ENCODE measurements around the gene MRPL51. TPM values are rescaled to one million over a fixed set of nuclear protein-coding genes. Genes with fewer than 3 reads are reported as not detected.

Gene MRPL51
- total and polyA plus RNA-seq, 2 experiments from 2014 or later, result 93.9 to 463 TPM

DNA sequence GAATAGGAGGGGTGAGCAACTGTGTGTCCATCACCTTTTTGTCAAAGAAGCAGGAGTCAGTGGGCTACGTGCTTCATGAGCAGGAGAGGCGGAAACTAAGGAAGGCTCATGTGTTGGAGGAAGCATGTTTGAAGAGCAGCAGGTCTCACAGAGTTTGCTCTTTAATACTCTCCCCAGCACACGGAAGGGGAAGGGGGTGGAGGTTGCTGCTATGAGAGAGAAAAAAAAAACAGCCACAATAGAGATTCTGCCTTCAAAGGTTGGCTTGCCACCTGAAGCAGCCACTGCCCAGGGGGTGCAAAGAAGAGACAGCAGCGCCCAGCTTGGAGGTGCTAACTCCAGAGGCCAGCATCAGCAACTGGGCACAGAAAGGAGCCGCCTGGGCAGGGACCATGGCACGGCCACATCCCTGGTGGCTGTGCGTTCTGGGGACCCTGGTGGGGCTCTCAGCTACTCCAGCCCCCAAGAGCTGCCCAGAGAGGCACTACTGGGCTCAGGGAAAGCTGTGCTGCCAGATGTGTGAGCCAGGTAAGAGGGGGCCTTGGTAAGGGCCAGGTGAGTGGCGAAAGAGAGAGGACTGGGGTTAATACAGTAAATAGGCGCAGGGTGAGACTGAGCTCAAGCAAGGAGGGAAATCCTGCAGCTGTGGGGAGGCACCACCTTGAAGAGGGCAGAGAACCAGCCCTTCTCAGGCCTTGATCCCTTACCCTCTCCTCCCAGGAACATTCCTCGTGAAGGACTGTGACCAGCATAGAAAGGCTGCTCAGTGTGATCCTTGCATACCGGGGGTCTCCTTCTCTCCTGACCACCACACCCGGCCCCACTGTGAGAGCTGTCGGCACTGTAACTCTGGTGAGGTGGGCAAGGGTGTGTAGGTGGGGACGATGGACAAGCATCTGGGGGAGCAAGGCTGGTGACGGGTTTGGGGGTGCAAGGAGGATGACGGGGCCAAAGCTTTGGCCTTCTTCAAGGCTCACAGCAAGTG is 48.1 kb downstream of the MRPL51 start, which contains the start of gene CD27:
CD27 (plus strand) TSS at position 252 of the 985 bp plus-strand sequence; CDS start at position 393, 141 bp downstream.
- Mint-ChIP-seq H3K4me3 (no peak within 1 kb of the TSS), H3K27ac (no peak within 1 kb of the TSS; the same call in 1 of the 2 replicates), H3K4me1 (peaks cover 27% of the 10 kb centered on the region), H3K36me3 (ENCODE audit: low read depth) (no peaks in the 10 kb centered on the region), H3K27me3 (ENCODE audit: insufficient read depth, low read depth, poor library complexity) (peaks cover 18% of the 10 kb centered on the region), H3K9me3 (no peaks in the 10 kb centered on the region)
- no peak within 1 kb of the TSS for H3K4me3 ChIP-seq
- no peak for DNase-seq (ENCODE audit: low spot score)
- no peak within 1 kb of the TSS for H3K4me2 ChIP-seq
- H3F3A ChIP-seq (replicated peaks; ENCODE audit: low read depth), result no peaks in the 10 kb centered on the region
- no peak for ATAC-seq
- H3K4me1 ChIP-seq (ENCODE audit: insufficient read depth), result no peaks in the 10 kb centered on the region
- no peaks in the 10 kb centered on the region for H3K79me2 ChIP-seq (replicated peaks; ENCODE audit: insufficient read depth)
- no peak within 1 kb of the TSS for H2AFZ ChIP-seq
- TF ChIP-seq, protein P1, sequence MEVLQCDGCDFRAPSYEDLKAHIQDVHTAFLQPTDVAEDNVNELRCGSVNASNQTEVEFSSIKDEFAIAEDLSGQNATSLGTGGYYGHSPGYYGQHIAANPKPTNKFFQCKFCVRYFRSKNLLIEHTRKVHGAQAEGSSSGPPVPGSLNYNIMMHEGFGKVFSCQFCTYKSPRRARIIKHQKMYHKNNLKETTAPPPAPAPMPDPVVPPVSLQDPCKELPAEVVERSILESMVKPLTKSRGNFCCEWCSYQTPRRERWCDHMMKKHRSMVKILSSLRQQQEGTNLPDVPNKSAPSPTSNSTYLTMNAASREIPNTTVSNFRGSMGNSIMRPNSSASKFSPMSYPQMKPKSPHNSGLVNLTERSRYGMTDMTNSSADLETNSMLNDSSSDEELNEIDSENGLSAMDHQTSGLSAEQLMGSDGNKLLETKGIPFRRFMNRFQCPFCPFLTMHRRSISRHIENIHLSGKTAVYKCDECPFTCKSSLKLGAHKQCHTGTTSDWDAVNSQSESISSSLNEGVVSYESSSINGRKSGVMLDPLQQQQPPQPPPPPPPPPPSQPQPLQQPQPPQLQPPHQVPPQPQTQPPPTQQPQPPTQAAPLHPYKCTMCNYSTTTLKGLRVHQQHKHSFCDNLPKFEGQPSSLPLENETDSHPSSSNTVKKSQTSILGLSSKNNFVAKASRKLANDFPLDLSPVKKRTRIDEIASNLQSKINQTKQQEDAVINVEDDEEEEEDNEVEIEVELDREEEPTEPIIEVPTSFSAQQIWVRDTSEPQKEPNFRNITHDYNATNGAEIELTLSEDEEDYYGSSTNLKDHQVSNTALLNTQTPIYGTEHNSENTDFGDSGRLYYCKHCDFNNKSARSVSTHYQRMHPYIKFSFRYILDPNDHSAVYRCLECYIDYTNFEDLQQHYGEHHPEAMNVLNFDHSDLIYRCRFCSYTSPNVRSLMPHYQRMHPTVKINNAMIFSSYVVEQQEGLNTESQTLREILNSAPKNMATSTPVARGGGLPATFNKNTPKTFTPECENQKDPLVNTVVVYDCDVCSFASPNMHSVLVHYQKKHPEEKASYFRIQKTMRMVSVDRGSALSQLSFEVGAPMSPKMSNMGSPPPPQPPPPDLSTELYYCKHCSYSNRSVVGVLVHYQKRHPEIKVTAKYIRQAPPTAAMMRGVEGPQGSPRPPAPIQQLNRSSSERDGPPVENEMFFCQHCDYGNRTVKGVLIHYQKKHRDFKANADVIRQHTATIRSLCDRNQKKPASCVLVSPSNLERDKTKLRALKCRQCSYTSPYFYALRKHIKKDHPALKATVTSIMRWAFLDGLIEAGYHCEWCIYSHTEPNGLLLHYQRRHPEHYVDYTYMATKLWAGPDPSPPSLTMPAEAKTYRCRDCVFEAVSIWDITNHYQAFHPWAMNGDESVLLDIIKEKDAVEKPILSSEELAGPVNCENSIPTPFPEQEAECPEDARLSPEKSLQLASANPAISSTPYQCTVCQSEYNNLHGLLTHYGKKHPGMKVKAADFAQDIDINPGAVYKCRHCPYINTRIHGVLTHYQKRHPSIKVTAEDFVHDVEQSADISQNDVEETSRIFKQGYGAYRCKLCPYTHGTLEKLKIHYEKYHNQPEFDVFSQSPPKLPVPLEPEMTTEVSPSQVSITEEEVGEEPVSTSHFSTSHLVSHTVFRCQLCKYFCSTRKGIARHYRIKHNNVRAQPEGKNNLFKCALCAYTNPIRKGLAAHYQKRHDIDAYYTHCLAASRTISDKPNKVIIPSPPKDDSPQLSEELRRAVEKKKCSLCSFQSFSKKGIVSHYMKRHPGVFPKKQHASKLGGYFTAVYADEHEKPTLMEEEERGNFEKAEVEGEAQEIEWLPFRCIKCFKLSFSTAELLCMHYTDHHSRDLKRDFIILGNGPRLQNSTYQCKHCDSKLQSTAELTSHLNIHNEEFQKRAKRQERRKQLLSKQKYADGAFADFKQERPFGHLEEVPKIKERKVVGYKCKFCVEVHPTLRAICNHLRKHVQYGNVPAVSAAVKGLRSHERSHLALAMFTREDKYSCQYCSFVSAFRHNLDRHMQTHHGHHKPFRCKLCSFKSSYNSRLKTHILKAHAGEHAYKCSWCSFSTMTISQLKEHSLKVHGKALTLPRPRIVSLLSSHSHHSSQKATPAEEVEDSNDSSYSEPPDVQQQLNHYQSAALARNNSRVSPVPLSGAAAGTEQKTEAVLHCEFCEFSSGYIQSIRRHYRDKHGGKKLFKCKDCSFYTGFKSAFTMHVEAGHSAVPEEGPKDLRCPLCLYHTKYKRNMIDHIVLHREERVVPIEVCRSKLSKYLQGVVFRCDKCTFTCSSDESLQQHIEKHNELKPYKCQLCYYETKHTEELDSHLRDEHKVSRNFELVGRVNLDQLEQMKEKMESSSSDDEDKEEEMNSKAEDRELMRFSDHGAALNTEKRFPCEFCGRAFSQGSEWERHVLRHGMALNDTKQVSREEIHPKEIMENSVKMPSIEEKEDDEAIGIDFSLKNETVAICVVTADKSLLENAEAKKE (CRISPR knock-in tag; IDR thresholded peaks at IDR 0.05), result no peak
- no peak for TF ChIP-seq EZH2phosphoT487 (IDR thresholded peaks at IDR 0.05; ENCODE audit: unreplicated experiment)
- TF ChIP-seq ZNF114 (CRISPR knock-in tag; IDR thresholded peaks at IDR 0.05), result no peak
- TF ChIP-seq ZNF331 (CRISPR knock-in tag; IDR thresholded peaks at IDR 0.05; ENCODE audit: low read depth), result no peak
- no peak for TF ChIP-seq CREB1 (CRISPR knock-in tag; IDR thresholded peaks at IDR 0.05; ENCODE audit: low read depth)
- no peak for TF ChIP-seq POLR2AphosphoS5 (IDR thresholded peaks at IDR 0.05; ENCODE audit: low read depth)
- TF ChIP-seq, protein P2, sequence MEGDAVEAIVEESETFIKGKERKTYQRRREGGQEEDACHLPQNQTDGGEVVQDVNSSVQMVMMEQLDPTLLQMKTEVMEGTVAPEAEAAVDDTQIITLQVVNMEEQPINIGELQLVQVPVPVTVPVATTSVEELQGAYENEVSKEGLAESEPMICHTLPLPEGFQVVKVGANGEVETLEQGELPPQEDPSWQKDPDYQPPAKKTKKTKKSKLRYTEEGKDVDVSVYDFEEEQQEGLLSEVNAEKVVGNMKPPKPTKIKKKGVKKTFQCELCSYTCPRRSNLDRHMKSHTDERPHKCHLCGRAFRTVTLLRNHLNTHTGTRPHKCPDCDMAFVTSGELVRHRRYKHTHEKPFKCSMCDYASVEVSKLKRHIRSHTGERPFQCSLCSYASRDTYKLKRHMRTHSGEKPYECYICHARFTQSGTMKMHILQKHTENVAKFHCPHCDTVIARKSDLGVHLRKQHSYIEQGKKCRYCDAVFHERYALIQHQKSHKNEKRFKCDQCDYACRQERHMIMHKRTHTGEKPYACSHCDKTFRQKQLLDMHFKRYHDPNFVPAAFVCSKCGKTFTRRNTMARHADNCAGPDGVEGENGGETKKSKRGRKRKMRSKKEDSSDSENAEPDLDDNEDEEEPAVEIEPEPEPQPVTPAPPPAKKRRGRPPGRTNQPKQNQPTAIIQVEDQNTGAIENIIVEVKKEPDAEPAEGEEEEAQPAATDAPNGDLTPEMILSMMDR (conservative IDR thresholded peaks at IDR 0.05; ENCODE audit: low read depth in 2 of 2), result no peak
- TF ChIP-seq, protein P3, sequence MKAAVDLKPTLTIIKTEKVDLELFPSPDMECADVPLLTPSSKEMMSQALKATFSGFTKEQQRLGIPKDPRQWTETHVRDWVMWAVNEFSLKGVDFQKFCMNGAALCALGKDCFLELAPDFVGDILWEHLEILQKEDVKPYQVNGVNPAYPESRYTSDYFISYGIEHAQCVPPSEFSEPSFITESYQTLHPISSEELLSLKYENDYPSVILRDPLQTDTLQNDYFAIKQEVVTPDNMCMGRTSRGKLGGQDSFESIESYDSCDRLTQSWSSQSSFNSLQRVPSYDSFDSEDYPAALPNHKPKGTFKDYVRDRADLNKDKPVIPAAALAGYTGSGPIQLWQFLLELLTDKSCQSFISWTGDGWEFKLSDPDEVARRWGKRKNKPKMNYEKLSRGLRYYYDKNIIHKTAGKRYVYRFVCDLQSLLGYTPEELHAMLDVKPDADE (IDR thresholded peaks at IDR 0.05), result no peak
- no peak for TF ChIP-seq EZH2 (IDR thresholded peaks at IDR 0.05; ENCODE audit: low read depth, unreplicated experiment)
- TF ChIP-seq JUNB (IDR thresholded peaks at IDR 0.05; ENCODE audit: unreplicated experiment), result no peak
- TF ChIP-seq NANOG (IDR thresholded peaks at IDR 0.05; ENCODE audit: borderline replicate concordance), result no peak
- TF ChIP-seq, protein P4, sequence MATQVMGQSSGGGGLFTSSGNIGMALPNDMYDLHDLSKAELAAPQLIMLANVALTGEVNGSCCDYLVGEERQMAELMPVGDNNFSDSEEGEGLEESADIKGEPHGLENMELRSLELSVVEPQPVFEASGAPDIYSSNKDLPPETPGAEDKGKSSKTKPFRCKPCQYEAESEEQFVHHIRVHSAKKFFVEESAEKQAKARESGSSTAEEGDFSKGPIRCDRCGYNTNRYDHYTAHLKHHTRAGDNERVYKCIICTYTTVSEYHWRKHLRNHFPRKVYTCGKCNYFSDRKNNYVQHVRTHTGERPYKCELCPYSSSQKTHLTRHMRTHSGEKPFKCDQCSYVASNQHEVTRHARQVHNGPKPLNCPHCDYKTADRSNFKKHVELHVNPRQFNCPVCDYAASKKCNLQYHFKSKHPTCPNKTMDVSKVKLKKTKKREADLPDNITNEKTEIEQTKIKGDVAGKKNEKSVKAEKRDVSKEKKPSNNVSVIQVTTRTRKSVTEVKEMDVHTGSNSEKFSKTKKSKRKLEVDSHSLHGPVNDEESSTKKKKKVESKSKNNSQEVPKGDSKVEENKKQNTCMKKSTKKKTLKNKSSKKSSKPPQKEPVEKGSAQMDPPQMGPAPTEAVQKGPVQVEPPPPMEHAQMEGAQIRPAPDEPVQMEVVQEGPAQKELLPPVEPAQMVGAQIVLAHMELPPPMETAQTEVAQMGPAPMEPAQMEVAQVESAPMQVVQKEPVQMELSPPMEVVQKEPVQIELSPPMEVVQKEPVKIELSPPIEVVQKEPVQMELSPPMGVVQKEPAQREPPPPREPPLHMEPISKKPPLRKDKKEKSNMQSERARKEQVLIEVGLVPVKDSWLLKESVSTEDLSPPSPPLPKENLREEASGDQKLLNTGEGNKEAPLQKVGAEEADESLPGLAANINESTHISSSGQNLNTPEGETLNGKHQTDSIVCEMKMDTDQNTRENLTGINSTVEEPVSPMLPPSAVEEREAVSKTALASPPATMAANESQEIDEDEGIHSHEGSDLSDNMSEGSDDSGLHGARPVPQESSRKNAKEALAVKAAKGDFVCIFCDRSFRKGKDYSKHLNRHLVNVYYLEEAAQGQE (IDR thresholded peaks at IDR 0.05; ENCODE audit: unreplicated experiment), result no peak
- H3K9me2 ChIP-seq (ENCODE audit: insufficient read depth), result no peaks in the 10 kb centered on the region
- H4K20me1 ChIP-seq (replicated peaks; ENCODE audit: insufficient read depth), result no peaks in the 10 kb centered on the region
- H3K27me3 ChIP-seq (ENCODE audit: insufficient read depth), result no peaks in the 10 kb centered on the region
- no peaks in the 10 kb centered on the region for H3K36me3 ChIP-seq (ENCODE audit: insufficient read depth)
- no peak within 1 kb of the TSS for H3K27ac ChIP-seq (ENCODE audit: low read depth)
